ENCODE data around the gene OSER1.

DNA sequence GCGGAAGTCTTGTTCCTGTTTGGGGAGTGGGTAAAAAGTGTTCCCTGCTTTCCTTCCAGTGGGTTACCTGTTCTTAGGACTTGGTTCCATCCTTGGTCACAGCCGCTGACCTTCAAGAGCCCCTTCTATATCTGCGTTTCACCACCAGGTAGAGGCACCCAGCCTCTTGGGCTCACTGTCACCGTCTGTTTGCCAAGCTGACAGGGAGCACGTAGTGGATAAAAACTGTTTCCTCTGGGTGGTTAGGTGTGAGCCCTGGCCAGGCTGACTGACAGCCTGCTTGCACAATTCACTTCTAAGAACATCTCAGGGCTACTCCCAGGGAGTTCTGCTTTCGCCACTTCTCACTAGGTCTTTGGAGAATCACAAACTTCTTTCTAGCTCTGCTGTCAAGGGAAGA, 21.8 kb downstream of the OSER1 start:
- TF ChIP-seq, protein P1, sequence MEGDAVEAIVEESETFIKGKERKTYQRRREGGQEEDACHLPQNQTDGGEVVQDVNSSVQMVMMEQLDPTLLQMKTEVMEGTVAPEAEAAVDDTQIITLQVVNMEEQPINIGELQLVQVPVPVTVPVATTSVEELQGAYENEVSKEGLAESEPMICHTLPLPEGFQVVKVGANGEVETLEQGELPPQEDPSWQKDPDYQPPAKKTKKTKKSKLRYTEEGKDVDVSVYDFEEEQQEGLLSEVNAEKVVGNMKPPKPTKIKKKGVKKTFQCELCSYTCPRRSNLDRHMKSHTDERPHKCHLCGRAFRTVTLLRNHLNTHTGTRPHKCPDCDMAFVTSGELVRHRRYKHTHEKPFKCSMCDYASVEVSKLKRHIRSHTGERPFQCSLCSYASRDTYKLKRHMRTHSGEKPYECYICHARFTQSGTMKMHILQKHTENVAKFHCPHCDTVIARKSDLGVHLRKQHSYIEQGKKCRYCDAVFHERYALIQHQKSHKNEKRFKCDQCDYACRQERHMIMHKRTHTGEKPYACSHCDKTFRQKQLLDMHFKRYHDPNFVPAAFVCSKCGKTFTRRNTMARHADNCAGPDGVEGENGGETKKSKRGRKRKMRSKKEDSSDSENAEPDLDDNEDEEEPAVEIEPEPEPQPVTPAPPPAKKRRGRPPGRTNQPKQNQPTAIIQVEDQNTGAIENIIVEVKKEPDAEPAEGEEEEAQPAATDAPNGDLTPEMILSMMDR (IDR thresholded peaks at IDR 0.05), result no peak
- TF ChIP-seq EP300 (IDR thresholded peaks at IDR 0.05) (no peak), POLR2A (IDR thresholded peaks at IDR 0.05) (no peak), POLR2AphosphoS5 (IDR thresholded peaks at IDR 0.05) (peak in 1 of 3 donors; percentile 49)

Measured in stomach (tissue), 4 donors.